GM21381 (cell line): ENCODE measurements around the gene KRTAP3-3.
"Not testable (repeated sequence)": the region's sequence is repeated elsewhere in the genome, so short reads cannot be mapped to it uniquely, and the experiment has no call there.

Experiments used
- ATAC-seq: cut with Tn5 transposase; IDR thresholded peaks from one replicate; pipeline ENCODE4 v1.9.1; 2021; ENCODE audit warnings: mild to moderate bottlenecking, moderate library complexity; ENCODE audit not compliant: unreplicated experiment

Gene KRTAP3-3

DNA sequence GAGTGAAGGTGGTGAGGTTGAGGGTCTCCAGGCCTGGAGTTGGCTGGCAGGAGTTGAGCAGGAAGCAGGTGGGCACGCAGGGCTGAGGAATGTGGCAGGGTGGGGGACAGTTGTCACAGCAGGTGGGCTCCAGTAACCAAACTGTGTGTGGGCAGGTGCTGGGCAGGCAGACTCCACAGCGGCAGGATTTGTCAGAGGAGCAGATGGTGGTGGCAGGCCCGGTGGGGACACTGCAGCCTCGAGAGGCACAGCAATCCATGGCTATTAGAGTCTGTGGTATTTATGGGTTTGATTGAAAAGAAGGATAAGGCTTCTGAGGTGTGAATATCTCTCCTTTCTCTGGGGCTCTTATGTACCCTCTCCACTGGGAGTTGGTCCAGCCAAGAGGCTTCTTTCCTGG is at the start of gene KRTAP3-3:
TSS of gene KRTAP3-3 (minus strand) at position 326 of the 400 bp plus-strand sequence. CDS start at position 259, 67 bp downstream.
- no peak for ATAC-seq

- no peak for ATAC-seq
These were observed 49.0 kb upstream of the KRTAP3-3 start for GRCh38 chr17:41042953-41043352.

- ATAC-seq, result not testable (repeated sequence)
These were observed 47.0 kb upstream of the KRTAP3-3 start, which contains the start of gene KRTAP1-1 for GRCh38 chr17:41040783-41041571. KRTAP1-1 (minus strand) TSS chr17:41041450; CDS start chr17:41041397, 53 bp downstream.

GRCh38 chr17:41037853-41038350 is 43.9 kb upstream of the KRTAP3-3 start:
- ATAC-seq, result no peak

DNA sequence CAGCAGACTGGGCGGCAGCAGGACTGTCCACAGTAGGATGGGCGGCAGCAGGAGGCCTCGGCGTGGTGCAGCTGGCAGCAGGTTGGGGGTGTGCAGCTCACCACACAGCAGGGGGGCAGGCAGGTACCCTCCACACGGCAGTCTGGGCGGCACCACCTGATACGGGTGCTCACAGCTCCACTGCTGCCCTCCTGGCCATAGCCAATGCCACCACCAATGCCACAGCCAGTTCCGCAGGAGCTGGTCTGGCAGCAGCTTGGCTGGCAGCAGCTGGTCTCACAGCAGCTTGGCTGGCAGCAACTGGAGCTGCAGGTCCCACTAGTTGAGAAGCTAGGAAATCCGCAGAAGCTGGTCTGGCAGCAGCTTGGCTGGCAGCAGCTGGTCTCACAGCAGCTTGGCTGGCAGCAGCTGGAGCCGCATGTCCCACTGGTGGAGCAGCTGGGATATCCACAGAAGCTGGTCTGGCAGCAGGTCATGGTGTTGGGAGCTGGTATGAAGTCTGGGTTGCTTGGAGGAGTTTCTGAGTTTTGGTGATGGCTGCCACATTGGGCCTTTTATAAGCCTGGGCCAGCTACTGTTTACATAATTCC is 40.5 kb upstream of the KRTAP3-3 start, which contains the start of gene KRTAP1-3:
TSS of gene KRTAP1-3 (minus strand) at position 529 of the 590 bp plus-strand sequence. CDS start at position 476, 53 bp downstream.
- ATAC-seq, result not testable (repeated sequence)

- ATAC-seq, result no peak
These were observed 35.8 kb upstream of the KRTAP3-3 start, which contains the start of gene KRTAP1-4 for GRCh38 chr17:41029633-41030245. KRTAP1-4 (minus strand) TSS chr17:41030195; CDS start chr17:41030078, 117 bp downstream.

GRCh38 chr17:41026715-41027471 is 32.9 kb upstream of the KRTAP3-3 start, which contains the start of gene KRTAP1-5:
KRTAP1-5 (minus strand) TSS chr17:41027208; CDS start chr17:41027155, 53 bp downstream.
- no peak for ATAC-seq

DNA sequence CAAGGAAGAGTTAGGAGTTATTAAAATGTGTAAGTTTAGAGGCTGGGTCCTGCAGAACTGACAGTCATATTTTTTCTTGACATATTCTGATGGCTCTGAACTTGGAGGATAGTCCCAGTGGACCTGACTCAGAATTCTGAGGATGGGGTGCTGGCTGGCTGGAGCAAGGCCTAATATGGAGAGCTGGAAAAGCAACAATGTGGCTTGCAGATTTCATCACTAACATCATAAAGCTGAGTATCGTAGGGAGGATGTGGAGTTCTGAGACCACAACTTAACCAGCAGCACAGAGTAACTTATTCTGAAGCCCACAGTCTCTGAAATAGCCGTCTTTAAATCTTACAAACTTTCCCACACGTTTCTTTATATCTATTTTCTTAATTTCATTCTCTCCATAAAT is 30.7 kb upstream of the KRTAP3-3 start:
- ATAC-seq, result no peak

GRCh38 chr17:41020336-41020735 is 26.4 kb upstream of the KRTAP3-3 start:
- ATAC-seq, result no peak

DNA sequence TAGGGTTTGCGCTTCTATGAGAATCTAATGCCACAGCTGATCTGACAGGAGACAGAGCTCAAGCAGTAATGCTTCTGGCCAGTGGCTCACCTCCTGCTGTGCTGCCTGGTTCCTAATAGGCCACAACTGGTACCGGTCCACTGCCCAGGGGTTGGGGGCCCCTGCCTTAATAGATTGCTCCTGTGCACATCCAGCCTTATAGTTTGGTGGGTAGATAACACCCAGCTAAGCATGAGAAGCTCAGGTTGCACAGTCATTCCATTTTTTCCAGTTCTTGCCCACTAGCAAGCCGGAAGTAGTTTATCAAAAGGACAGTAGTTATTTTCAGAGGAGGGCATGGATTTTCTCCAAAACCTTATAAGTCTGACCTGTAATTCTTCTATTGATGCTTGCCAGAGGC is 25.5 kb upstream of the KRTAP3-3 start:
- no peak for ATAC-seq

DNA sequence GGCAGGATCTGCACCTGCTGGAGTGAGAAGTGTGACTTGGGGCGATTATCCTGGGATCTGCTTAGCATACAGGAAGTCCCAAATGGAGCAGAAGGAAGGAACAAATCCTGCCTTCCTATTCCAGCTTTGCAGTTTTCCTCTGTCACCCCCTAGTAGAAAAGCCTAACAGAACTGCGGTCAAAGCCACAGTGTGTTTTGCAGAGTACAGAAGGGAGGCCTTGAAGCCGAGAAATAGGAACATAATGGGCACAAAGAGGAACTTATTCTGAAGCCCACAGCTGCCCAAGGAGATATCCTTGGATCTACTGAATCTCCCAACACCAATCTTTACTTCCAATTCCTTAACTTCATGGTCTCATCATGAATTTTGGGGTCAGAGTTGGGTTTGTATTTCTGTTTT is 24.6 kb upstream of the KRTAP3-3 start:
- ATAC-seq, result no peak

DNA sequence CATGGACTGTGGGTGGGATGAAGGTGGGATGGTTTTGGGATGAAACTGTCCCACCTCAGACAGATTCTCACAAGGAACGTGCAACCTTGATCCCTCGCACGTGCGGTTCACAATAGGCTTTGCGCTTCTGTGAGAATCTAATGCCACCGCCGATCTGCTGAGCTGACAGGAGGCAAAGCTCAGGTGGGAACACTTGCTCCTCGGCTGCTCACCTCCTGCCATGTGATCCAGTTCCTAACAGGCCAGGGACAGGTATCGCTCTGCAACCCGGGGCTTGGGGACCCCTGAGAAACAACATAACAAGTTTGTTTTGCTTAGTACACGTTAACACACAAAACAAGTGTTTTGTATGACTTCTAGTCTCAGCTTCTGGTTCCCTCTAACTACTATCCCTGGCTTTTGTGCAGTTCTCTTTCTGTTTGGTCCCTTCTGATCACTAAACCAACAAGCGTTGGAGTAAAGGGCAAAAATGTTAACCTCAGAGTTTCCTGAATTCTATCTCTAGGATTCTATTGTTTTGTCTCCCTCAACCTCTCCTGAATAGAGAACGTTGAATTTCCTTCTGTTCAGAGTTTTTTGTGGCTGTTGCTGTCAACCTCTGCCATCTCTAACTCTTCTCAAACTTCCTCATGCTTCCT is 22.7 kb upstream of the KRTAP3-3 start:
- no peak for ATAC-seq

DNA sequence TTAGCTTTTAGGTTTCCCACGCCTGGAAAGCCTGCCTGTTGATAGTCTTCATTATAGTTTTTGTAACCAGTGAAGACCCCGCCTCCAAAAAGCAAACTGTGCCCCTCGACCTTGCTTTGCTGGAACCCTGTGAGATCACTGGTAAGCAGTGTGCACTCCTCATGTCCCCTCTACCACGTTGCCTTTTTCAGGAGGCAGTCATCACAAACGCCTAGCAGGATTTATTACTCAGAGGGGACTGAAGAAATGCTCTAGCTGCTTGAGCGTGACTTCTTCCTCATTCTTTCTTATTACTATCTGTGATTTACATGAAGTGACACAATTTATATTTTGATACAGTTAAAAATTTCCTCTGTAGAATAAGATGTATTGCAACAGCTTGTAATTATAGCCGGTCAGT is 21.5 kb upstream of the KRTAP3-3 start:
- ATAC-seq, result no peak

DNA sequence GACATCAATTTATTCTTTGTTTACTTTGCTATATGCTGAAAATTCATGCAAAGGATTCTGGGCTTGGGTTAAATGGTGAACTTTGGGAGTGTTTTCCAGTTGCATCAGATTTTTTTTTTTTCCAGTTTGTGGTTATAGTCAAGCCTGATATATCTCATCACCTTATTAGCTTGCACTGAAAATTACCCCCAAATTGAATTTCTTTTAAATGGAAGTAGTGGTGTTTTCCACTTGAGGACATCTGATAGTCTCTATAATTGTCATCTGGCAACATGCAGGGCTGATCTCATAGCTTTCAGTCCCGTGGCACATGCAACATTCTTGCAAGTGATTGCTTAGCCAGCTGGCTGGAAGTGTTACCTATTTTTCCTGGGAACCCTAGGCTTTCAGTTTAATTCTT is 19.6 kb upstream of the KRTAP3-3 start:
- ATAC-seq, result no peak

GRCh38 chr17:41013181-41013580 is 19.2 kb upstream of the KRTAP3-3 start:
- no peak for ATAC-seq

DNA sequence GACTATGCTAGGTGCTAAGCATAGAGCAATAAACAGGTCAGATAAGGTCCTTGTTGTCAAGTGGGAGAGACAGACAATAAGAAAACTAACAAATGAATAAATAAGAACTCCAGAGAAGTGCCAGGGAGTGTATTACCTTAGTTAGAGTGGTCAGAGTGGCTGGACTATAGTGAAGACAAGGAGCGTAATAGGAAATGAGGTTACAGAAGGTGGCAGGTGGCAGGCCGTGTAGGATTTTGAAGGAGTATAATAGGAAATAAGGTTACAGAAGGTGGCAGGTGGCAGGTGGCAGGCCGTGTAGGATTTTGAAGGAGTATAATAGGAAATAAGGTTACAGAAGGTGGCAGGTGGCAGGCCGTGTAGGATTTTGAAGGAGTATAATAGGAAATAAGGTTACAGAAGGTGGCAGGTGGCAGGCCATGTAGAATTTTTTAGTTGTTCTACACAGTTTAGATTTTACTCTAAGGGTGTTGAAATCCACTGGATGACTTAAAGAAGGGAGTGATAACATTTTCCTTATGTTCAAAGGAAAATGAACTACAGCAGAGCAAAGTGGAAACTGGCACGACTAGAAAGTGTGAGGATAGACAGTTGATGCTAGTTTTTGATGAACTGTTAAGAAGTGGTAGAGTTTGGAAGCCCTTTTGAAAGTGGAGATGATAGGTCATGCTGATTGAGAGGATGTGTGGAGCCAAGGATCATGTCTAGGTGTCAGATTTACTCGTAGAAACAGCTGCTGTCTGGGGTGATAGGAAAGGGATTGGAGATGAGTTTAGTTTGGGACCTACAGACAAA is 18.6 kb upstream of the KRTAP3-3 start:
- no peak for ATAC-seq

- ATAC-seq, result no peak
These were observed 16.5 kb upstream of the KRTAP3-3 start for GRCh38 chr17:41010441-41010840.

GRCh38 chr17:41009936-41010335 is 16.0 kb upstream of the KRTAP3-3 start:
- no peak for ATAC-seq

- no peak for ATAC-seq
These were observed 15.4 kb upstream of the KRTAP3-3 start for GRCh38 chr17:41009301-41009760.
